NCI-H82 treated with DMSO at 0.1 percent for 48 hours (cell line): ENCODE measurements around the gene SEC22B.
A peak's percentile ranks its signal among the peaks of the same experiment; 100 is the strongest.
"Not testable (repeated sequence)": the region's sequence is repeated elsewhere in the genome, so short reads cannot be mapped to it uniquely, and the experiment has no call there.

ENCODE experiments used
- DNase-seq: peaks from one replicate; lab custom pipeline; 2025; ENCODE audit not compliant: unreplicated experiment; lab: John Stamatoyannopoulos, UW

SEC22B gene

GRCh38 chr1:120176092-120176855, at the start of gene SEC22B:
Gene SEC22B (minus strand): TSS chr1:120176520. CDS start chr1:120176381, 139 bp downstream.
- peak; percentile 91 for DNase-seq

GRCh38 chr1:120217933-120218332, 41.6 kb upstream of the SEC22B start:
- not testable (repeated sequence) for DNase-seq

- not testable (repeated sequence) for DNase-seq
Measured at GRCh38 chr1:120217175-120217929, 41.0 kb upstream of the SEC22B start.

DNA sequence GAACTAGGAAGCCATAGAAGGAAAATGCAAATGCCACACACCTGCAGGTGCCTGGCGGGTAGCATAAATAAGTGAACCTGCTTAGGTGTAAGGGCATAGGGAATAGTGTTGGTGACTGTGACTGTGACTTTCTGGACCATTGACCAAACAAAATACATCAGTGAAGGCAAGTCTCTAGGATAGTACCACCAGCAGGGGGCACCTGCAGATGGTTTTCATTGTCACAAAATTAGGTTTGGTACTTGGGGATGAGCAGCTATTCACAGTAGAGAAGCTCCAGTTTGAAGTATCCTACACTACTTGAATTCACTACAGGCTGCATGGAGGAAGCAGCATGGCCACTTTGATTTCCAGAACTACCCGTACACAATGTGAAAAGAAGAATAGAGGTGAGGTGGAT, 37.3 kb upstream of the SEC22B start:
- DNase-seq = not testable (repeated sequence)

GRCh38 chr1:120210754-120211153, 34.4 kb upstream of the SEC22B start:
- not testable (repeated sequence) for DNase-seq

DNA sequence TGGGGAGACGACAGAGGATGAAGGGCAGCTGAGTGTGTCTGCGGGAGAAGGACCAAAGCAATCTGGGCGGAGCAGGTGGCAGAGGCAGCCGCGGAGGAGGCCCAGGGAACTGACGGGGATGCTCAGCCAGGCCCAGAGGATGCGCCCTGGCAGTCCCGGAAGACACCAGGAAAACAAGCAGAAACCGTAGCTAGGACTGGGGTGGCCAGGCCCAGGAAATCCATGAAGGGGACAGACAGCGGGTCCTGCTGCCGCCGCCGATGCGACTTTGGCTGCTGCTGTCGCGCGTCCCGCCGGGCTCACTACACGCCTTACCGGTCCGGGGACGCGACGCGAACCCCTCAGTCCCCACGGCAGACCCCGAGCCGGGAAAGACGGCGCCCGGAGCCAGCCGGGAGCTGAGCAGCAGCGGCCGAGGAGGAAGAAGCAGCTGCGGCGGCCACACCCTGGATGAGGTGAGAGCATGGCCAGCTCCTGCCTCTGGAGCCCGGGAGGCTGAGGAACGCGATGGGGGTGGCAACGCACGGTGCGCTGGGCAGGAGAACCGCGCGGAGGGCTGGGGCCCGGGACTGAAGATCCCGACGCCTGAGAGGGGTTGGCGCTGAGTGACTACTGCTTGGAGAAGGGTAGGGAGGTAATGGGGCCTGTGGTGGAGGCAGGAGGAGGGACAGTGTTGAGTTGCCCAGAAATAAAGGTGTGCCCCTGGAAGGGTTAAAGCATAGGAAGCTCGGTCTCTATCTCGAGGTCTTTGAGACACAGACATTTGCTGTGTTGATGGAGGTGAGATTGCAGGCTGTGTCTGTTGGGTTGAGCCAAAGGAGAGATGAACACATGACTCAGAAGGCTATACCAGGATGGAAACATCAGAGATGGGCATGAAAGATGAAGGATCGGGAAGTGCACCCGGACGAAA, 20.8 kb upstream of the SEC22B start:
- DNase-seq = not testable (repeated sequence)

DNA sequence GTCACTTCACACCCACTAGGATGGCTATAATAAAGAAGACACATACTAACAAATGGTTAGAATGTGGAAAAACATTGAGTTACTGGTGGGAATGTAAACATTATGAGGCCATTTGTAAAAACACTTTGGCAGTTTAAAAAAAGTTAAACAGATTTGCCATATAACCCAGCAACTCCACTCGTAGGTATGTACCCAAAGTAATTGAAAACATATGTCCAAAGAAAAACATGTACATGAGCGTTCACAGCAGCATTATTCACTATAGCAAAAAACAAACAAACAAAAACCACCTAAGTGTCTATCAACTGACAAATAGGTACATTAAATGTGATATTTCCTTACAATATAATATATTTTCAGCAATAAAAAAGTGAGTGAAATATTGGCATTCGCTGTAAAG, 12.3 kb upstream of the SEC22B start:
- DNase-seq = not testable (repeated sequence)

GRCh38 chr1:120182176-120182707, 5.9 kb upstream of the SEC22B start:
- DNase-seq = not testable (repeated sequence)

DNA sequence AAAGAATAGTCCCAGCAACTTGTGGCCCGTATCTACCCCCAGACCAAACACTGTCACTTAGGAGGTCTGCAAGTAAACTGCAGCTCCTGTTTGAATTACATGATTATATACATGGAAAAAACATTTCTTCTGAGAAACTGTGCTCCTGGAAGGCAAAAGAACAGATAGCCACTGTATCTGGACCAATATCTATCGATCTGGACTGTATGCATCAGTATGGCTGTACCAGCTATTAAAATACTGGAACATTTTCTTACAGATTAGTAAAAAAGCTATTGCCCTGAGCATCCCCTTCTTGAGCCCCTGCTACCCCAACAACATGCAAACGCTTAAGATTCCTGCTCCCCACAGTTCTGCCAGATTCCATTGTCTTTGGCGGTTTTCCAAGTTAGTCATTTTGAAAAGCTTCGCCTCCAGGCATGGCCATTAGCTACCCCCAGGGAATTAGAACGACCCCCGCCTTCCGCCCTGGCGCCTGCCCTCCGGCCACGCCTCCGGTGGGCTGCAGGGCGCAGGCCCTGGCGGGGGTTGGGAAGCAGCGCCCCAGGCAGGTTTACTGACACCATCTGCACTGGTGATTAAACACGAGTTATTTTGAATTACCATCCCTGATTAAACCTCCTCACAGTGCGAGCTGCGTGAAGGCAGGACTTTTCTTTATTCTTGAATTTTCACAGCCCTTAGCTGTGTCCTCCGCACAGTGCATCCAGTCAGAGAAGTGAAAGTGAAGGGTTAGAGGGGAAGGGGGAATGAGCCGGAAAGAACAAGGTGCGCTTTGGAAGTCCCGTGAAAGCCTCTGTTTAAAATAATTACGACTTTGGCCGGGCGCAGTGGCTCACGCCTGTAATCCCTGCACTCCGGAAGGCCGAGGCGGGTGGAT, 3.7 kb upstream of the SEC22B start:
- DNase-seq = peak; percentile 33

GRCh38 chr1:120178799-120179756, 2.8 kb upstream of the SEC22B start:
- DNase-seq = no peak

DNA sequence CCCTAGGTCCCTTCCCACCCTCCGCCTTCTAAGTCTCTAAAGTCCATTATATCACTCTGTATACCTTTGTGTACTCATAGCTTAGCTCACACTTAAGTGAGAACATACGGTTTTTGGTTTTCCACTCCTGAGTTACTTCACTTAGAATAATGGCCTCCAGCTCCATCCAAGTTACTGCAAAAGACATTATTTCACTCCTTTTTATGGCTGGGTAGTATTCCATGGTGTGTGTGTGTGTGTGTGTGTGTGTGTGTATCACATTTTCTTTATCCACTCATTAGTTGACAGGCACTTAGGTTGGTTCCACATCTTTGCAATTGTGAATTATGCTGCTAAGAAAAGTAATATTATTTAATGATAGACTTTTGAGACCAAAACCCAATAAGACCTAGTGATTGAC, 1.7 kb upstream of the SEC22B start:
- DNase-seq = not testable (repeated sequence)

DNA sequence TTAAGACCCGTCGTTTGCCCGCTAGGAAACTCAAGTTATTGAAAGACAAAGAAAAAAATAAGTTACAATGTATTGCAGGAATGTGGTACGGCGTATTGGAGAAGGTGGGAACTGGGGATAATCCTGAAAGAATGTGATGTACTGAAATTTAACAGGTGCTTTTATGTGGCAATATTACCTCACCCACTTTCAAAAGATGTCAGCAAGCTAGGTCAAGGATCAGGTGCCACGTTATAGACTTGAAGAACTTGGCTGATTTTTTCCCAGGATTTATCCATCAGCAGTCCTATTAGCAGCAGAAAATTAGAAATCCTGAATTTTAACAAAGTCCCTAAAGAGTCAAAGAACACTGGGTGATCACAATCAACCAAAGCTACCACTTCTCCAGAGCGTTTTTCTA, 632 bp downstream of the SEC22B start:
- not testable (repeated sequence) for DNase-seq

DNA sequence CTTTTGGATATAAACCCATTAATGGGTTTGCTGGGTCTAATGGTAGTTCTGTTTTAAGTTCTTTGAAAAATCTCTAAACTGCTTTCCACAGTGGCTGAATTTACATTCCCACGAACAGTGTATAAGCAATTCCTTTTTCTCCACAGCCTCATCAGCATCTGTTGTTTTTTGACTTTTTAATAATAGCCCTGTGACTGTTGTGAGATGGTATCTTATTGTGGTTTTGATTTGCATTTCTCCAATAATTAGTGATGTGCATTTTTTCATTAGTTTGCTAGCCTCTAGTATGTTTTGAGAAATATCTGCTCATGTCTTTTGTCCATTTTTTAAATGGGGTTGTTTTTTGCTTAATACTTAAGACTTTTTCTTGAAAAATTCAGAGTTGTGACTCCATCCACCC, 11.6 kb downstream of the SEC22B start:
- not testable (repeated sequence) for DNase-seq

- DNase-seq = not testable (repeated sequence)
Measured at GRCh38 chr1:120162015-120162414, 14.3 kb downstream of the SEC22B start.

DNA sequence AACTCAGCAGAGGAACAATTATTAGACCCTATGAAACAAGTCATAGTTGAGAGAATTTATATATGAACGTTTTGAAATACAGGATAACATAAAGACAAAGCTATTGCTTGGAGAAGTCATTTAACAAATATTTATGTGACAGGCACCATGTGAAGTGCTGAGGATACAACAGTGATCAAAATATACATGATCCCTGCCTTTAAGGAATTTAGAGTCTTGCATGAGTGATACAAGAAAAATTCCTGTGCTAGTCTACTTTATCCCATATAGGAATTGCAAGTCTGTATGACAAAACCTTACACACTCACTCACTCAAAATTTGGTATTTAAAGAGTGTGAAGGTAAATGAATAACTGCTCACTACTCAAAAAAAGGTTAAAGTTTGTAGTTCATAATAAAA, 17.8 kb downstream of the SEC22B start:
- not testable (repeated sequence) for DNase-seq

DNA sequence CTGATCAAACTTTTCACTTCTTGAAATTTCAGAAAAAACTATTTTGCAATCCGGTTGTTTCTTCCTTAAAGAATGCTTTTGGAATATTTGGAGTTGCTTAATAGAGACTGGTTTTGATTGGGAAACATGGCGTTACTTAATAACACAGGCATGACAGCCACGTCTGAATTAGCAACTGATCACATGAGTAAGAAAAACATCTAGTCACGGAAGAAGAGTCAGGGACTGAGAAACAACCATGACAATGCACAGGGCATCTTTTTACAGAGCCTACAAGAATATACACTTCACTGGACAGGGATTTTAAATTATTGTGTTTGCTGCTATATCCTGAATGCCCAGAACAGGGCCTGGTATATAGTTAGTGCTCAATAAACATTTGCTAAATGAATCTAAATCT, 18.2 kb downstream of the SEC22B start:
- DNase-seq = not testable (repeated sequence)

DNA sequence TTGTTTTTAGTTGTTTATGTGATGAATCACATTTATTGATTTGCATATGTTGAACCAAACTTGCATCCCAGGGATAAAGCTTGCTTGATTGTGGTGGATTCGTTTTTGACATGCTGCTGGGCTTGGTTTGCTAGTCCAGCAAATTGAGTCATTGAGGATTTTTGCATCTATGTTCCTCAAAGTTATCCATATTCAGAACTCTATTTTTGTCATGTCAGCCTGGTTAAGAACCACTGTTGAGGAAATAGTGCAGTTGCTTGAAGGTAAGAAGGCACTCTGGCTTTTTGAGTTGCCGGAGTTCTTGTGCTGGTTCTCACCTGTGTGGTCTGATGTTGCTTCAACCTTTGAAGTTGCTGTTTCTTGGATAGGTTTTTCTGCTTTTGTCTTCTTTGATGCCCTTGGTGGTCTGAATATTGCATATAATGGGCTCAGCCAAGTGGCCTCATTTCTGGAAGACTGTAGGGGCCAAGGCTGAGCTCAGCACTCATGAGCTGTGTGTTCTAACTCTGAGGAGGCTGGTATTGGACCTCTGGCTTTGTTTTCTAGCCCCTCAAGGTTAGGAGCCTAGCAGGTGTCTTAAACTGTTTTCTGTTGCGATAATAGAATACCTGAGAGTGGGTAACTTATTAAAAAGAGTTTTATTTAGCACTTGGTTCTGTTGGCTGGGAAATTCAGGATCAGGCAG, 26.0 kb downstream of the SEC22B start:
- not testable (repeated sequence) for DNase-seq

DNA sequence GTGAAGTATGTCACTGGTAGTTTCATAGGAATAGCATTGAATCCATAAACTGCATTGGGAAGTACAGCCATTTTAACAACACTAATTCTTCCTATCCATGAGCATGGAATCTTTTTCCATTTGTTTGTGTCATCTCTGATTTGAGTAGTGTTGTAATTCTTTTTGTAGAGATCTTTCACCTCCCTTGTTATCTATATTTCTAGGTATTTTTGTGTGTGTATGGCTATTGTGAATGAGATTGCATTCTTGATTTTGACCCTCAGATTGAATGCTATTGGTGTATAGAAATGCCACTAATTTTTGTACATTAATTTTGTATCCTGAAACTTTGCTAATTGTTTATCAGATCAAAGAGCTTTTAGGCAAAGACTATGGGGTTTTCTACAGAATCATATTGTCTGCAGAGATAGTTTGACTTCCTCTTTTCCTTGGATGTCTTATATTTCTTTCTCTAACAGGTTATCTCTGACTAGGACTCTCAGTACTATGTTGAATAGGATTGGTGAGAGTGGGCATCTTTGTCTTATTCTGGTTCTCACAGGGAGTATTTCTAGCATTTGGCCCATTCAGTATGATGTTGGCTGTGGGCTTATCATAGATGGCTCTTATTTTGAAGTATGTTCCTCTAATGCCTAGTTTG, 26.8 kb downstream of the SEC22B start:
- DNase-seq = not testable (repeated sequence)
